Vagina (tissue), 2 donors: ENCODE data around the gene BGLAP.

ENCODE experiments used
- POLR2A ChIP-seq, 2 donors: fragments of 450-650 bp; IDR thresholded peaks; one replicate each; pipeline ENCODE4 v1.6.1; 2017; ENCODE audit warnings: antibody characterized with exemption in 2 of 2, mild to moderate bottlenecking in 2 of 2, moderate library complexity in 2 of 2
- POLR2AphosphoS5 ChIP-seq, 2 donors: sonication (generic); formaldehyde crosslinking; IDR thresholded peaks; one replicate each; pipeline ENCODE4 v1.9.0; 2017; ENCODE audit warnings: antibody characterized with exemption in 2 of 2, mild to moderate bottlenecking in 2 of 2, low read depth in 1 of 2; ENCODE audit not compliant: insufficient read depth in 1 of 2
- TF ChIP-seq, protein P1 (sequence below), 3 experiments: fragments of 450-650 bp in 2 of 3; fragments of 200-600 bp in 1 of 3; sonication (generic) in 1 of 3; IDR thresholded peaks; one replicate each; pipeline ENCODE4 v1.5.1; 2017 to 2019; ENCODE audit warnings: antibody characterized with exemption in 3 of 3, mild to moderate bottlenecking in 2 of 3, moderate library complexity in 2 of 3

DNA sequence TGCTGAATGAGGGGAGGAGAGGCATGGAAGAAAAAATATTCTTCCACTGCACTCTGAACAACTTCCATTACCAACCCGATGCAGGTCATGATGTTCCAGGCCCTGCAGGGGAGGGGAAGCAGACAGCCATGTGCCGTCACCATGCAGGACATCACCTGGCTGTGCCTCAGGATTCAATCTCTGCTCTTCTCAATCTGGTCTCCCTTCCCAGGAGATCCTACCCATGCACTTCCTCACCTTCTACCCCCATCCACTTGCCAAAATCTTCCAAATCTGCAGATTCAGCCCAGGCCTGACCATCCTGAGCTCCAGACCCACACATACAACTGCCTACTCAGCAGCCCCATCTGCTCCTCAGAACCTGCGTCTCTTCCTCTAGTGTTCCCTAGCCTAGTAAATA lies 11.7 kb downstream of the BGLAP start:
- TF ChIP-seq, protein P1, sequence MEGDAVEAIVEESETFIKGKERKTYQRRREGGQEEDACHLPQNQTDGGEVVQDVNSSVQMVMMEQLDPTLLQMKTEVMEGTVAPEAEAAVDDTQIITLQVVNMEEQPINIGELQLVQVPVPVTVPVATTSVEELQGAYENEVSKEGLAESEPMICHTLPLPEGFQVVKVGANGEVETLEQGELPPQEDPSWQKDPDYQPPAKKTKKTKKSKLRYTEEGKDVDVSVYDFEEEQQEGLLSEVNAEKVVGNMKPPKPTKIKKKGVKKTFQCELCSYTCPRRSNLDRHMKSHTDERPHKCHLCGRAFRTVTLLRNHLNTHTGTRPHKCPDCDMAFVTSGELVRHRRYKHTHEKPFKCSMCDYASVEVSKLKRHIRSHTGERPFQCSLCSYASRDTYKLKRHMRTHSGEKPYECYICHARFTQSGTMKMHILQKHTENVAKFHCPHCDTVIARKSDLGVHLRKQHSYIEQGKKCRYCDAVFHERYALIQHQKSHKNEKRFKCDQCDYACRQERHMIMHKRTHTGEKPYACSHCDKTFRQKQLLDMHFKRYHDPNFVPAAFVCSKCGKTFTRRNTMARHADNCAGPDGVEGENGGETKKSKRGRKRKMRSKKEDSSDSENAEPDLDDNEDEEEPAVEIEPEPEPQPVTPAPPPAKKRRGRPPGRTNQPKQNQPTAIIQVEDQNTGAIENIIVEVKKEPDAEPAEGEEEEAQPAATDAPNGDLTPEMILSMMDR (IDR thresholded peaks at IDR 0.05): no peak
- no peak for TF ChIP-seq POLR2A (IDR thresholded peaks at IDR 0.05)
- TF ChIP-seq POLR2AphosphoS5 (IDR thresholded peaks at IDR 0.05; ENCODE audit: insufficient read depth in 1 of 2, low read depth in 1 of 2): no peak
